RWPE2 (cell line): ENCODE data around the gene AHSG.

Experiments
- ATAC-seq: fragments of 200-7000 bp; cut with Tn5 transposase; 3 replicates; pipeline ENCODE4 v1.9.1; 2021; ENCODE audit warnings: low read depth
- DNase-seq: peaks from one replicate; pipeline ENCODE4 v3.0.0-alpha.2; 2020; ENCODE audit warnings: low spot score
- H3K27ac ChIP-seq: fragments of 450-650 bp; 2 replicates; pipeline ENCODE4 v1.5.1; 2017; ENCODE audit warnings: mild to moderate bottlenecking; ENCODE audit not compliant: poor library complexity, severe bottlenecking
- H3K27me3 ChIP-seq: fragments of 250-450 bp; sonication (Bioruptor Pico); 2 replicates; pipeline ENCODE4 v1.5.1; 2021; ENCODE audit warnings: mild to moderate bottlenecking, moderate library complexity; ENCODE audit not compliant: insufficient read depth, poor library complexity, severe bottlenecking
- H3K36me3 ChIP-seq: fragments of 250-450 bp; sonication (Bioruptor Pico); 2 replicates; pipeline ENCODE4 v1.5.1; 2020; ENCODE audit warnings: low read depth, mild to moderate bottlenecking, moderate library complexity
- H3K4me1 ChIP-seq: fragments of 250-450 bp; sonication (Bioruptor Pico); 2 replicates; pipeline ENCODE4 v1.5.1; 2021; ENCODE audit warnings: mild to moderate bottlenecking, moderate library complexity; ENCODE audit not compliant: insufficient read depth, poor library complexity, severe bottlenecking
- H3K4me3 ChIP-seq: fragments of 250-450 bp; sonication (Bioruptor Pico); 2 replicates; pipeline ENCODE4 v1.5.1; 2021; ENCODE audit warnings: mild to moderate bottlenecking, moderate library complexity; ENCODE audit not compliant: severe bottlenecking
- H3K9me3 ChIP-seq: fragments of 250-450 bp; sonication (Bioruptor Pico); 2 replicates; pipeline ENCODE4 v1.5.1; 2021; ENCODE audit warnings: mild to moderate bottlenecking, moderate library complexity; ENCODE audit not compliant: severe bottlenecking
- CTCF ChIP-seq: fragments of 450-650 bp; IDR thresholded peaks from one replicate; pipeline ENCODE4 v1.5.1; 2017; ENCODE audit warnings: mild to moderate bottlenecking, moderate library complexity; ENCODE audit not compliant: poor library complexity, severe bottlenecking

Gene AHSG

DNA sequence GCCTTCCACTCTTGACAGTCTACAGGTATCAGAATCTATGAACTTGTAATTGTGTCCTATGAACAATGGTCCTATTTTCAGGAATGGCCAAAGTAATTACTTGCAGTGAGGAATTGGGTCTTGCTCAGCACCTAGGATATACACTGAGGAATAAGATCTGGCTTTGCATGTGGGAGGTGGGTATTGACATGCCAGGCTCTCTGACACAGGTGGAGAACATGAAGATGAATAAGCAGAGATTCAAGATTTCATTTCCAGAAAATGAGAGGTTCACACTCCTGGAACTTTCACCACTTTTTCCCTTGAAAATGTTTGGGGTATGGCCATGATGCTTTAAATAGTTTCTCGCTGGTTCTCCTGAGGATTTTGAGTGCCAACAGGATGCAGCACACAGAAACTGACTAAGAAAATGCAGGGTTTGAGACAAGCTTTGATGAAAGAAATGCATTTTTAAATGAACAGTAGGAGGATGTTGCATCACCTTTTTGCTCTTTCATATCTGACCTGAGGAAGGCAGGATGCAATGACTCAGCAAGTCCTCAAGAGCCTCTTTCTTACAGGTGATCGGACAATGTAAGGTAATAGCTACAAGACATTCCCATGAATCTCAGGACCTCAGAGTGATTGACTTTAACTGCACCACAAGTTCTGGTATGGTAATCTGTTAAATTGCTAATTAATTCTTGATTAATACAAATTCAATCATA, 56.7 kb downstream of the AHSG start:
- H3K4me3 ChIP-seq = no peak overlapping the region
- no peaks in the 10 kb centered on the region for H3K9me3 ChIP-seq
- peaks cover 16% of the 10 kb centered on the region for H3K4me1 ChIP-seq
- no peak for TF ChIP-seq CTCF
- H3K27me3 ChIP-seq = no peaks in the 10 kb centered on the region
- DNase-seq = no peak
- peak; percentile 96 for ATAC-seq
- peak overlapping the region; percentile 68 for H3K27ac ChIP-seq
- no peaks in the 10 kb centered on the region for H3K36me3 ChIP-seq

DNA sequence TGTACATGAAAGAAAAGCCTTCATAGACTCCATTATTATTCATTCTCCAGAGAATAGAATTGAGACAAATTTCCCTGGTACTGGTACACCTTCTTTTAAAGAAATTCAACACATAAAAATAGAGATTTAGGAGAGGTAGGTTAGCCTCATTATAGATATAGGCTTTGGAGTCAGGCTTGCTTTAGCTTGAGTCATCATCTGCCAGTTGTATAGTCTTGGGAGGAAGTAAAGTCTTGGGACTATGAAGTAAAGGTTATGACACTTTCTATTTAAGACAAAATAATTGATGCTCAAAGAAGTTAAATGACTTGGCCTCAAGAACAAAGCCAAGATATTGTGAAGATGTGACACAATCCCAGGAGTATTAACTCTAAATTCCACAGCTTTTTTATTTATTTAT, 57.3 kb downstream of the AHSG start:
- TF ChIP-seq CTCF = no peak
- Histone ChIP-seq H3K4me1 (peaks cover 16% of the 10 kb centered on the region), H3K4me3 (no peak overlapping the region), H3K27me3 (no peaks in the 10 kb centered on the region), H3K27ac (peak overlapping the region; percentile 68), H3K9me3 (no peaks in the 10 kb centered on the region), H3K36me3 (no peaks in the 10 kb centered on the region)
- DNase-seq = no peak
- peak; percentile 53; the same call in 1 of the 3 replicates for ATAC-seq
